Fibroblast of peridontal ligament (primary cell): ENCODE measurements around the gene SEC61G.
A peak's percentile ranks its signal among the peaks of the same experiment; 100 is the strongest.

Experiments used
- DNase-seq: peaks from one replicate; pipeline ENCODE4 v3.0.0-alpha.2; 2010; ENCODE audit errors: extremely low read depth

The SEC61G gene

DNA sequence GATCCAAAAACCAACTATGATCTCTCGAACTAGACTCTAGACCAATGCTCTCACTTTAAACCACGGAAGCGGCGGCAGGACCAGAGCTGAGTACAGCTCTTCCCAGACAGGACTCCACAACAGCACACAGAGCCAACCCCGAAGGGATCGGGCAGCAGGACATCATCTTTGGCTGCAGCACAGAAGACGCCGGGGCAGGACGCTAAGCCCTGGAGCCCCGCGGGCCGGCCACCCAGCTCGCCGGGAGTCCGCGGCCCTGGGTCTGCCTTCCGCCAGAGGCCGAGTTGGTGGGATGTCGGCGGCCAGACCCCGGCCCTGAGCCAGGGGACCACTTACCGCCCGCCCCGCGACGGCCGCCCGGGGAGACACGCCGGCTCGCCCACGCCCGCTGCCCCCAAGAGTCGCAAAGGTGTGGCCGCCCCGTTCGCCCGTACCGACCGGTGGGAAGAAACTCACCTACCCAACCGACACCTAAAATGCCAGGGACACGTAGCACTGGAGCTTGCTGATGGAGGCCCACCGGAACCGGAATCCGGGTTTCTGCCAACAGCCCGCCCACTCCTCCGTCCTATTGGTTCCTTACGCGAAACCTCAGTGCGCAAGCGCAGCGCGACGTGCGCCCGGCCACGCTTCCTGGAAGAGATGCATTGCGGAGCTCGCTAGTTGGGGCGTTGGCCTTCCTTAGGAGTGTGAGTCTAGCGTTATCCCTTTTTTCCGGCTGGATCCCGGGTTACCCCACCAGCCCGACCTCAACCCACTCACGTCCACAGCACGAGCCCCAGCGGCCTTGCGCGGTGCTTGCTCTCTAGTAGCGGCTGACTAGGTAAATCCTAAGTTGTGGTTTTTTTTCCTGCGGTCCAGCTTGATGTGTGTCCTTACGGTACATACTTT lies at the start of gene SEC61G:
SEC61G (minus strand) TSS at position 510 of the 891 bp plus-strand sequence. CDS start 1,623 bp downstream, outside the sequence.
- DNase-seq, result peak; percentile 97

DNA sequence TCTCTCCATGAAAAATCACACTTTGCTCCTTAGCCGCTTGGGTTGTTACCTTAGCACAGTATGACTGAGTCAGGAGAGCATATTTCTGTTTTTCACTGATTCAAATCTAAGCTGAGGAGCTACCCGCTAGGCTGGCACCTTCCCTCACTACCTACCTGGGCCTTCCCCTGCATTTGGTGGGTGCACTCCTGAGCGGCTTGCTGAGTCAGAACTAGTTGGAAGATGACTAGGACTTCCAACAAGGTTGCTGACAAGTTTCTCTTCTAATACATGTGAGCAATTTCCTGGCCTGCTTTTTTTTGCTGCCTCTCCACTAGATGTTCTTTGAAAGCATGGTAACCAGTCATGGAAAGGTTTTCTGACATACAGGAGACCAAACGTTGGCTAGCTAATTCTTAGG lies 43.8 kb upstream of the SEC61G start:
- no peak for DNase-seq

DNA sequence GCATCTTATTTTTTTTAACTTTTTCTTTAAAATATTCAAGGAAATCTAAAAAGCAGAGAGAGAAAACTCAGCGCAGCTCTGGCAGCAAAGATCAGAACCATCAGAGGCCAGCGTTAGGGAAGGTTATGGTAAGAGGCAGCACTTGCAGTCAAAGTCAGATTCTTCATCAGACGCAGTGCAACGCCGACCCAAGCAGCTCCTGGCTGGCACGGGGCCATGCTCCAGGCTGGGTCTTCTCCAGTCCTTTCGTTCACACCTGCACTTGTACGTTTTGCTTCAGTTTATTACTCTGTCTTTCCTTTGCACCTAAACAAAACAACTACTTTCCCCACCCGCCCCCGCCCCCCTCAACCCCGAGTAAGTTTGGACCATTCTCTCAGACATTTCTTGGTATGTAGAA lies 43.1 kb upstream of the SEC61G start:
- DNase-seq, result no peak

DNA sequence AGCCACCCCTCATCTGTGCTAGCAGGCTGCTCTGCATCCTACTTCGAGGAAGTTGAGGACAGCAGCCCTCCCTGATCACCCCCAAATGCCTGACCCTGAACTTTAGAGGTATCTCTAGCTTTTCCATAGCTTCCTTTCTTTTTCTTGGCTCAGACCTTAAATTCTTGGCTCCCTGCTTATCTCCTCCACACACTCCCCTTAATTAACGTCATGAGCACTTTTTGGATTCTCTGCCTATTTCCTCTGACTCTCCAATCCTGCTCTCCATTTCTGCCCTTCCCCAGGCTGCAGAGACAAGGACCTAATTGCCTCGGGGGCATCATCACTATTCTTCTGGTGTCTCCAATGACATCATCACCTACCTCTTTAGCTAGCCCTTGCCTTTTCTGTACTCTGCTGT lies 40.8 kb upstream of the SEC61G start:
- DNase-seq, result no peak

DNA sequence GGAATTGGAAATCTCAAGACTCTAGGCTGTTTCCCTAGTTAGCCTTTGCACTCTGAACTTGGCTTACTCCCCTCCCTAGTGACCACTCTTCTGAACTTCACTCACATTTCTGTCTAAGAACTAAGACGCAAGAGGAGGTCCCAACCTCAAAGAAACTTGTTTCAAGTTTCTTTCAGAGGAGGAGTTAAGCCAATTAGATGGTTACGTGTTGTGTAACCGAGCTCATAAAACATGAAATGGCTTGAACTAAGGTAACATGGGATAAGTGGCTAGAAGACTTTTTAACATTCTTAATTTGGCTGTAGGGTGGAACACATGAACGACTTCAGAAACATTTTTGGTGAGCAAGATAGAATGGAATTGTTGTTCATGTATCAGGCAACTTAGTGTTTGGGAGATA lies 39.5 kb upstream of the SEC61G start:
- no peak for DNase-seq

DNA sequence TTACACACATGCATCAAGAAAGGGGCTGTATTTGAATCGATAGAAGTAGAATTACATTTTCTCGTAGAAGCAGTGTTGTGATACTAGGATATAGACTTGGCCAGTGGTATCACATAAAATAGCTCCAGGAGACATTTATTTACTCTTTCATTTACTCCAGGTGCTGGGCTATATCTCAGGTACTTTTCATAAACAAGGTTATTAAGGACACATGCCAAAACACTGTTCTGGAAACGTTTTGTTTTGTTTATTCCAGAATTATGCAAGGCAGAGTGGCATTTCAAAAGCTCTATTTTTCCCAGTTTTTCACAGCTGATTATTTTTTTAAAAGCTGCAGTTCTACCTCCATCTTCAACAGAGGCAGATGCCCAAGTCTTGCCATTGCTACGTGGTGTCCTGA lies 37.8 kb upstream of the SEC61G start:
- DNase-seq, result no peak

DNA sequence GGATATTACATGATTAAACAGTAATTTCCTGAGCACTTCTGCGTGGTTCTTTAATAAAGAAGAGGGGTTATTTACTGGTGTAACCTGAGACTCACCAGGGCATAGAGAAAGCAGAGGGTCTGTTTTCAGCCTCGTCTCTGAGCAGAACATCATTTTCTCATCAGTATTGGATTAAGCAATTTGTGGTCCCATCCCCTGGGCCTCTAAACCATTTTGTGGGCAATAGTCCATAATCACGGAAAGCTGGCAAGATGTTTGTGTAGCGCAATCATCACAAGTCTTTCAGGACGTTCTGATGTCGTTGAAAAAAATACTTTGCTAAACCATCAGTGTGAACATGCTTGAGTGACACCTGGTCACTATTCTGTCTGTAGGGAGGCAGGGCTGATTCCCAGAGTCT lies 37.1 kb upstream of the SEC61G start:
- DNase-seq, result peak; percentile 94

DNA sequence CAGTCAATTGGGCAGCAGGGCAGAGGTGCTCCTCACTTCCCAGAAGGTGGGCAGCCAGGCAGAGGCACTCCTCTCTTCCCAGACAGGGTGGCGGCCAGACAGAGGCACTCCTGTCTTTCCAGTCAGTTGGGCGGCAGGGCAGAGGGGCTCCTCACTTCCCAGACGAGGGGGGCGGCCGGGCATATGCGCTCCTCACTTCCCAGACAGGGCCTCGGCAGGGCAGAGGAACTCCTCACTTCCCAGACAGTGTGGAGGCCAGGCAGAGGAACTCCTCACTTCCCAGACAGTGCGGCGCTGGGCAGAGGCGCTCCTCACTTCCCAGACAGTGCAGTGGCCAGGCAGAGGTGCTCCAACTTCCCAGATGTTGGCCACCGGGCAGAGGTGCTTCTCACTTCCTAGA lies 33.4 kb upstream of the SEC61G start:
- no peak for DNase-seq

DNA sequence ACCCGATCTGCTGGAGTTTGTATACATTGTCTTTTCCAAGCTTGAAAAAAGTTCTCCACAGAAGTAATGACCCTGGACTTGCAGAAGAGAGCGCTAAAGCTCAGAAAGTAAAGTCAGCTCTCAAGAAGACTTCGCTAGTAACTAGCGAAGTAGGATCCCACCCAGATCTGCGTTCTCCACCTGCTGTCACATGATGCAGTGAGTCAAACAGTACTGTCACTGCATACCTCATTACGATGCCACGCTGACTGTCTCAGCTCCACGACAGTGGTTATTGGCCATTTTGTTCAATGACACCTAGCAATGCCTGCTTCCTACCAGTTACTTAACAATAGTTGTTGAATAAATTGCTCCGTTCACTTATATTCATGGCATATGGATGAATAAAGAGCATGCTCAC lies 29.7 kb upstream of the SEC61G start:
- peak; percentile 91 for DNase-seq

DNA sequence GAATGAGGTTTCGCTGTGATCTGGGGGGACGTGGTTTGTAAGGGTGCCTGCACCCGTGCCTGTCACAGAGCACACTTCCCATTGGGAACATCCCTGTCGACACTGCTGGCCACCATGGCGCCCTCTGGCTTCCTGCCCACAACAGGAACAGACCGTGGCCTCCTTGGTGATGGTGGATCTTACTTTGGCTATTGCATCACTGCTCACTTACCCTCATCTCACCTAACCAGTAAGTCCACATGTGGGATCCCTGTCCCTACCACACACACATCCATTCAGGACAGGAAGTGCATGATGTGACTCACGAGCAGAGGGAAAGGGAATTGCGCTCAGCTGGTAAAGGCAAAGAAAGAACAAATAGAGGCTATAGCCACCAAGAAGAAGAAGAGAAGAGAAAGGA lies 26.2 kb upstream of the SEC61G start:
- no peak for DNase-seq

DNA sequence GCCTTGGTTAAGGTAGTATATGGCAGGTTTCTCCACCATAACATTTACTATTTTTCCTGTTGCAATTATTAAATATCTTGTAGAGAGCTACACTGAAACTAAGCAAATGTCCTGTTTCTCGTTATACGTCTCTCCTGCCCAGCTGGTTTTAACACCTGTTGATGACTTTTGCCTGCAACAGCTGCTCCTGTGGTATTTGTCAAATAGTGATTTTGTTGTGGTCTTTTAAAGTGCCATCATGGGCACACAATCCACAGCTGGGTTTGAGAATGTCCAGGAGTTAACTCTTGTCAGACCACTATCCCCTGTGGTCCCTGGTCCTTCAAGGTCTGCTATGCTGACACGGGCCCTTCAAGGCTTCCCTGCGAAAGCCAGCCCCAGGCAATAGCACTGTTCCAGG lies 24.9 kb upstream of the SEC61G start:
- DNase-seq, result no peak

DNA sequence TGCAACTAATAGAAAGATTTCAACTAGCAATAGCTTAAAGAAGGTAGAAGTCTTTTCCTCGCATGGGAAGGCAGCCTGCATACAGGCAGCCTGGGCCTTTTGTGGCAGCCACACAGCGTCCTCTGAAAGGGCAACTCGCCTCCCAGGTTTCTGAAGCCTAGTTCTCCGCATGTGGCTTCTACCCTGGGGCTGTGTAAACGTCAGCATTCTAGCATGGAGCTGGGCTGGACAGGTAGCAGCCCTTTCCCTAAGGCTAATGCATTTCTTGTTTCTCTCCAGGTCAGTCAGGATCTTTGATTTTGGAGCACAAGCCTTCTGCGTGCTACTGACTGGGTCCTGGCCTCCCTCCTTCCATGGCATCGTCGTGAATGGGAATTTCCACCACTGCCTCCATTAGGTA lies 23.8 kb upstream of the SEC61G start:
- DNase-seq, result no peak

DNA sequence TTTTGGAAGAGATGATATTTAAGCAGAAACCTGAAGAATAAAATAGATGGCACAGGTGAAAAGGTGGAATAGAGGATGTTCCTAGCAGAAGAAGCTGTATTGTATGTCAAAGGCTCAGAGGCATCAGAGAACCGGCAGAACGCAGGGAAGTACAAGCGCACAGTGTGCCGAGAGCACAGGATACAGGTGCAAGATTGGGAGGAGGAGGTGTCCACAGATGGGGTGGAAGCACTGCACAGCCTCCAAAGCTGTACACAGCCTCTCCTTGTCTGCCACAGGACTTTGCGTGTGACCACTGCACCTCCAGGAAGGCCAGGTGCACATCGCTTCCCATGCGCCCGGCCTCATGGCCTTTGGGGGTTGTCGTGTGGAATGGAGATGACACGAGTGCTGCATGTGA lies 23.3 kb upstream of the SEC61G start:
- no peak for DNase-seq

DNA sequence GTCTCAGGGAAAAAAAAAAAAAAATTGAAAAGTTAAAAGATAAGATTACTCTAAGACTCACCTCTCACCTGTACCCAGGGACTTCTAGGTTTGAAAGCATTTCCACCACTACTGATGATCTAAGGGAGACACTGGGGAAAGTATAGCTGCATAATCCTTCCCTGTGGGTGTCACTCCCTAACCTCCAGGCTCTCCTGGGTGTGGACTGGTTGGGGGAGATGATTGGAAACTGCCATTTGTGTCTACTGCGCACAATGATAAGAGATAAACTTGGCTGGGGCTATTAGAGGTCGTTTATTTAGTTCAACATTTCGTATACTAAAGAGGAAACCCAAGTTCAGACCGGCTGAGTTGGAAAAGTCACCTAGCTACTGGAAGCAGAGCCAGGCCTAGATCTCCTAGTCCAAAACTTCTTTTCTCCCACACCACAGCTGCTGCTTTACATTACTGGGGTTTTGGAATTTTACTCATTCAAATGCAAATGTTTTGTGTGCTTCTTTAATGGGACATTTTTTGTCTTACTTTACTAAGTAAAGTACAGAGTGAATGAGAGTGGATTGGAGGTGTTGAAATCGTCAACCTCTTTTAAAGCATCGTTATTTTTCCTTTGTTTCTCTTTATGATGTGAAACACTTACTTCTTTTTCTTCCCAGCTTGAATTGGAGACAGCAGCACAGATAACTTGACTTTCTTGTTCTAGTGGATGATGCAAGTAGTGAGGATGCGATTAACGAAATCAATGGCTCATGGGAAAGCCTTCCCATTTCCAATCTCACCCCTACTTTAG lies 22.3 kb upstream of the SEC61G start:
- DNase-seq, result no peak

DNA sequence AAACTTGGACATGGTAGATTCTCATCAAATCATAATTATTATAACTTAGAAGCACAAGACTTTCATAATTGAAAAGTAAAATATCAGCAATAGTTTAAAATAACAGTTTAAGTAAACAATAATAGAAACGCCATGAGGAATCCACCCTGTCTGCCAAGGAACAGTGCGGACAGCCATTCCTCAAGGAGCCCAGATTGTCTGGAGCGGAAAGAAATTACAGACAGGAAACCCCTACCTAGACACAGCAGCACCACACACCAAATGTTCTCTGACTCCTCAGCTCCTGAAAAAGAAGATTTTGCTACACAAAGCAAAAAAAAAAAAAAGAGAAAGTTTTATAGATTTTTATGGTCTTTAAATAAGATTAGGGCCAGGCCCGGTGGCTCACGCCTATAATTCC lies 21.5 kb upstream of the SEC61G start:
- no peak for DNase-seq

DNA sequence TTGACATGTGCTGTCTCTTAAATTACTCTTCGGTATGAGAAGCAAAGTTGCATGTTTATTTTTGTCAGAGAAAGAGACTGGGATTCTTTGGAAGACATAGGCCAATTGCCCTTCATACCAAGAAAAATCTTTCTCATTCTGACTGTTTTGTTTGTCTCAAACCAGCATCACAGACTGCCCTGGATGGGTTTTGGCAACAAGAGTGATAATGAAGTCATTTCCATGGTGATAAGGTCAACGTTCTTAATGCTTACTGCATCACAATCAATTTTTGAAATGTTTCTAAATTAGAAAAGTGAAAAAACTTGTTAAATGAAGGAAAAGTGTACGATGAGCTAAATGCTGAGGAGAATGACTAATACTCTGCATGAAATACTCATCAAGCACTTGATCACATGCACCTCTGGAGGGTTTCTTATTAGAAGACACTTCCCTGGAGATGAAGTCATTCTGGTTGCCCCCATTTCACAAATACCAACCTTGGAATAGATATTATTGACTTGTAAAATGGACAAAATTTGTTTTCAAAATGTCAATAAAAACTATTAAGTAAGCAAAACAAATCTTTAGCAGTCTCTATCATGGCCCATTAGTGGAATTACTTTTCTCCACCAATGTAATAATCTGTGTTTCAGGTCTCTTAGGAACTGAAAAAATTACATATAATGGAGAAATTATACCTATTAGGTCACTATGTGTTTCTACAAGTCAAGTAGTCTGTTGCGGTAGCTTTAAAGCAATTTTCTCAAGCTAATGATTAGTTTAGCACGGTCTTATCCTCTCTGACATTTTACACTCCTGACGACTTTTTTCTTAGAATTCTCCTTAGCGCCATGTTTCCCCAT lies 19.9 kb upstream of the SEC61G start:
- DNase-seq, result no peak

DNA sequence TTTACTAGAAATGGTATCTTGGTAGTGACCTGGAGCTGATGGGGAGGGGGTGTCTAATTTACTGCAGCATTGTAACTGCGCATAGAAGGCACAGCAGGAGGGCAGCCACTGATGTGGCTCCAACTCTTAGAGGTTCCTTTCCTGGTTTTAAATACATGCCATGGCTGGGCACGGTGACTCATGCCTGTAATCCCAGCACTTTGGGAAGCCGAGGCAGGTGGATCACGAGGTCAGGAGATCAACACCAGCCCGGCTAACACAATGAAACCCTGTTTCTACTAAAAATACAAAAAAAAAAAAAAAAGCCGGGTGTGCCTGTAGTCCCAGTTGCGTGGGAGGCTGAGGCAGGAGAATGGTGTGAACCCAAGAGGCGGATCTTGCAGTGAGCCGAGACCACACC lies 19.2 kb upstream of the SEC61G start:
- no peak for DNase-seq

DNA sequence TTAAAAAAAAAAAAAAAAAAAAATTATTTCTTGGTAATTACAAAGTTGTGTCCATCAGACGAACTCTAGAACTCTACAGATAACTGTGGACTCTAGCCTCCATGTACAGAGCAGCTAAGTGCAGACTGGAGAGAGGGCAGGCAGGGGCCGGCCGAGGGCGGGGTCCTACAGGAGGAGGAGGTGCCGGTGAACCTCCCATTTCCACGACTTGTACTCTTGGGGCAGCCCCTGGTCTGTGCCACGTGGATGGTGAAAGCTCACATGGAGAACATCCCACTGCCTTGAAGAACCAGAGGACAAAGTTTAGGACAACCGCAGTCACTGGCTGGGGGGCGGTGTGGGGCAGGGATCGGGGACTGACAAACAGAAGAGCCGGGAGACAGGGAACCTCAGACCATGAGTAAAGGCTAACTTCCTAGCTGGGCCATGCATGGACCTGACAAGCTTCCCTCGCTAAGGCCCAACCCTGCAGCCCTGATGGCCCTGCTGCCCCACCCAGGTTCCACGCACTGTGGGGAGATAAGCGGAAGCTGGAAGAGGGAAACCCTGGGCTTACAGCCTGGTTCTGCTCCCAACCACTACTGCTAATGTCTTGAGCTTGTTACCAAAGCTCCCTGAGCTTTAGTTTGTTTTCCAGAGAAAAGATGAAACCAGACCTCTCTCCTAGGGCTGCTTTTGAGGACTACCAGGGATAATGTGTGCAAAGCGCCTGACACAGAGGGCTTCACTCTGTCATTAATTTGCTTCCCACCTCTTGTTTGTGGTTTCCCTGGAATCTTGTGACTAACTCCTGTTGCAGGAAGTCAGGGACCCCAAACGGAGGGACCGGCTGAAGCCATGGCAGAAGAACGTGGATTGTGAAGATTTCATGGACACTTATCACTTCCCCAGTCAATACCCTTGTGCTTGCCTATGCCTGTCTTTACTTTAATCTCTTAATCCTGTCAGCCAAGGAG lies 16.1 kb upstream of the SEC61G start:
- no peak for DNase-seq

DNA sequence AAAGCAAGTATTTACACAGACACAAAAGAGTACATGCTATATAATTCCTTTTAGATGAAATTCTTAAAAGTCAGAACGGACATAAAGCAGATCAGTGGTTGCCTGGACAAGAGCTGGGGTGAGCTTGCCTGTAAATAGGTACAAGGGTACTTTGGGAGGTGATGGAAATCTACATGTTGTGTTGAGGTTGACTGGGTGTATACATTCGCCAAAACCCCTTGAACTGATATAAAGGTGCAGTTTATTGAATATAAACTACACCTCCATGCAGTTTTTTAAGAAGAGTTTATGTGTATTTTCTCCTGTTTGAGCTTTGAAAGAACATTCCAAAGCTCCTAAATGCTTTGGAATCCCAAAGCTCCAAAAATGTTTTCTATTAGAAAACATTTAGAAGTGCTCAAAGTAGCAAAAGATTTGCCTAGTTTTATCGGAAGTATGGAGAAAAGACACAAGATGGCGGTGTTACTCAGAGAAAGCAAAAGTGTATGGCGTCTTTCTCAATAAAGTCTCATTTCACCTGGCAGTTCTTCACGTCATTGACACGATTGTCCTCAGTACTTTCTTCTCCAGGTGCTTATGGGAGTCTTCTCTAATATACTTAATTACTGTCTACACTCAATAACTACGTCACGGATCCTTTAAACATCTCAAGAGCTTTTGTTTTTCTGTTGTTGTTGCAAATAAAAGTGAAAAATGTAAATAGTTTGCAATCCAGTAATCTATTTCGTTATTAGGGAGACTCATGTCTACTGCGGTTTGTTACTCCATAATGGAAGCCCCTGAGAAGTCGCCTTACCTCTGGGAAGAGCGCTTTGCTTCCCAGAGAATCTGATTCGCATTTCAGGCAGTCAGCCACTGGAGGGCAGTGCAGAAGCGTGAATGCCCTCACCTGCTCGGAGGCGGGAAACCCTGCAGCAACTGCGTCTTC lies 14.7 kb upstream of the SEC61G start:
- peak; percentile 86 for DNase-seq

DNA sequence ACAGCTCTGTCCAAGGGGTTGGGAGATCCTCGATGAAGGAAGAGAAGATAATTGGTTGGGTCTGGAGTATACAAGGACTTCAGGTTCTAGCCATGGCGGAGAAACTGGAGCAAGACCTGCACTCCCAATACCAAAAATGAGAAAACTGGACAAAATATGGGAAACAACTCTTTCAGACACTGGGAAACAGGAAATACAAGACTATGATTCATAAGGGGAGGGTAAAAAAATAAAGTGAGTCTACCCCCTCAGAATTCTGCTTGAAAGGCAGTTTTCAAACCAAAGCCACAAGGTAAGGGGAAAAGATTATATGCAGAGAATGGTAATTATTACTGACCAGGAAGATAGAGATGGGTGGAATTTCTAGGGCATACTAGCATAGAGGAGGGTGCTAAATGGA lies 10.2 kb upstream of the SEC61G start:
- DNase-seq, result no peak
